ENCODE measurements around the gene HTR3A.

HTR3A gene

GRCh38 chr11:114008331-114008730, 33.4 kb downstream of the HTR3A start:
- intact Hi-C loops (cut with DNase I) = no loop called here
- no peak for DNase-seq

GRCh38 chr11:114010931-114011330, 36.0 kb downstream of the HTR3A start:
- intact Hi-C loops (cut with DNase I) = no loop called here

DNA sequence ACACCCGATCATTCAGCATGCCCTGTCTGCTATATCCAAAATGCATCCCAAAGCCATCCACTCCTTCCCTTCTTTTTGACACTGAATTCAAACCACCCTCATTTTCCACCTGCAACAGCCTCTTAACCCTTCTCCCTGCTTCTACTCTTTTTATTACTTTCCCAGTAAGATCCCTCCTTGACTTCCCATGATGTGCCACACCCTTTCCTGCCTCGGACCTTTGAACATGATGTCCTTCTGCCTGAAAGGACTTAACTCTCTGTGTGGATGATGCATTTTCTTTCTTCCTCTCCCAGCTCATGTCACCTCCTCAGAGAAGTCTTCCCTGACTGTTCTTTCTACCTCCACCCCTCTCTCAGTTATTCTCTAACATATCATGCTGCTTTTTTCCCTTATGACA, 36.5 kb downstream of the HTR3A start:
- DNase-seq = no peak
- intact Hi-C loops (cut with DNase I) = no loop called here

More at GRCh38 chr11:114010931-114011330, 36.0 kb downstream of the HTR3A start:
- no peak for DNase-seq

- DNase-seq = no peak
- intact Hi-C loops (cut with DNase I) = no loop called here
Observed at GRCh38 chr11:114015117-114015516, 40.2 kb downstream of the HTR3A start.

GRCh38 chr11:114016986-114017385, 42.1 kb downstream of the HTR3A start:
- no peak for DNase-seq
- intact Hi-C loops (cut with DNase I) = no loop called here

DNA sequence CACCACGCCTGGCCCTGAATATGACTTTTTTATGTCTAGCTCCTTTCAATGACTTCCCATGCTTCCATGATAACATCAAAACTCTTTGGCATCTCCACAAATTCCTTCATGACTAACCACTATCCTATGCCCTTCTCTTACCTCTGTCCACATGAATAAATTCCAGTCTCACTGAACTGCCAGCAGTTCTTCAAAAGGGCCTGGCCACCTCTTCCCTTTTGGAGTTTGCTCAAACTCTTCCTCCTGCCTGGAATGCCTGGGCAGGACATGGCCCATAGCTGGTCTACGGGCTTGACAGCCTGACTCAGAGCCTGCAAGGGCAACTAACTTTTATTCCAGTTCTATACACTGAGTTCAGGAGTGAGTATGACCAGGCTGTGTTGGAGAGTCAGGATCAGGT, 42.8 kb downstream of the HTR3A start:
- intact Hi-C loops (cut with DNase I) = no loop called here
- DNase-seq = no peak

DNA sequence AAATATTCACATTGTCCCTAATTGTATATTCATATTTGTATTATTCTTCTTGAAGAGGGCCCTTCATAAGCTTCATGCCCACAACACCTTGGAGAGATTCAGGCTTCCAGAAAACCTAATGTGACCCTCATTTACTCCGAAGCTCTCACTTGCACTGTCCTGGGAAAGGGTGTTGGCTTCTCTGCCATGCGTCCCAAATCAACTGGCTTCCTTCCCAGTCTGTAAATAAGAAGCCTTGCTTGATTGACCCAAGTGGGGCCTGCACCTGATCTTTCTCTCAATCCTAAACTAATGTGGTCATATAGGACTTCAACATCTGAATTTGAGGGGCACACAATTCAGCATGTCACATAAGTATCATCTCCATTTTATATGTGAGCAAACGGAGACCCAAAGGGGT, 44.1 kb downstream of the HTR3A start:
- DNase-seq = no peak
- intact Hi-C loops (cut with DNase I) = no loop called here

GRCh38 chr11:114019574-114019973, 44.7 kb downstream of the HTR3A start:
- intact Hi-C loops (cut with DNase I) = no loop called here

DNA sequence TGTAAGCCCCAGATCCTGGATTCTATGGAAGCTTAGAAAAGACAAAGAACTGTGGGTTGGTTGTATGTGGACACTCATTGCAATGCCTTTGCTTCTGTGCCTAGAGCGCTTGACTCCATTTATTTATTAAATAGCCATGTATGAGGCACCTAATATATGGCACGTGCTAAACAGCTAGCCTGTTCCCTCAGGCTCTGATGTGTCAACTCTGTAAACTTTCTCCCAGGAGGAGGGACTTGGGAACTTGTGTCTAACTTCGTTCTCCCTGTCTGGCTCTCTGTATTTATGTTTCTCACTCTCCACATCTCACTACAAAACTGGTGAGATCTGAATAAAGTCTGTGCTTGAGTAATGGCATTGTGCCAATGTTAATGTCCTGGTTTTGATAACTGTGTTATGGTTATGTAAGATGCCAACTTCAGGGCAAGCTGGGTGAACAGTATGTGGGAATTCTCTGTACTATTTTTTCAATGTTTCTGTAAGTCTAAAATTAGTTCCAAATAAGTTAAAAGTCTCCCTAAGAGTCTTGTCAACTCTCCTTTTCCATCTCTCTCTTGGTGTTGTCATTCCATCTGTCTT, 50.5 kb downstream of the HTR3A start:
- peak in 2 of 42 donors; percentile 7 to 21 for DNase-seq
- intact Hi-C loops (cut with DNase I) = no loop called here

More at GRCh38 chr11:114019574-114019973, 44.7 kb downstream of the HTR3A start:
- DNase-seq = no peak

- intact Hi-C loops (cut with DNase I) = no loop called here
- no peak for DNase-seq
Observed at GRCh38 chr11:114026355-114026754, 51.4 kb downstream of the HTR3A start.

DNA sequence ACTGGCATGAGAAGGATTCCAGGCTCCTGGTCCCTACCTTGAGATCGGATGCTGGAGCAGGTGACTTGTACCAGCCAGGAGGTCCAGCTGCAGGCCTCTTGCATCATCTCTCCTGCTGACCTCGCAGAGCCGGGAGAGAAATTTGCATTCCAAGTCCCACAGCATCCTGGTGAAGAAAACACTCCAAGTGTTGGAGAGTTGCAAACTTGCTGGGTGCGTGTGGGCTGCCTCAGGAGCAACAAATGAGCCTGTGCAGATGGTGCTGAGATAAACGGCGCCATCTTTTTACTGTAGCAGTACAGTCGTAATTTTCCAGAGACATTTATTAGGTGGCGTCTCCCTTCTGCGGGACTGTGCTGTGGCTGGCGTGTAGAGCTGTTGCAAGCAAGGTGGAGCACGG, 52.5 kb downstream of the HTR3A start:
- no peak for DNase-seq
- intact Hi-C loops (cut with DNase I) = no loop called here

DNA sequence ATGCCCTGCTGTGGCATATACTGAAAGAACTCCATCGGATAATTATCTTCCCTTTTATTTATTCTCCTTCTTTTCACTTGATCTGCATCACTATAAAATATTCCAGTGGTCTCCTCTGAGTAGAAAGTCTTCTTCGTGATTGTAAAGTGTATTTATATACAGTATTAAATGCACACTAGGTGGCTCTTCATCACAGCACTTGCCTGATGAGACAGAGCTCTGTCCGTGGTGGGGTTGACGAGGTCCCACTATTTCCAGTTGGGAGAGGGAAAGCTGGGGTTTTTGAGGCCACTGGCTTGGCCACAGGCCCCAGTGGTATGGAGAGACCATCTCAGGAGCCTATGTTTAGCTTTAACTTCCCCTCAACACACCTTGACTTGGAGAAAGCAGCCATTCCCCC, 53.0 kb downstream of the HTR3A start:
- intact Hi-C loops (cut with DNase I) = no loop called here
- DNase-seq = no peak

- no peak for DNase-seq
- intact Hi-C loops (cut with DNase I) = no loop called here
Observed at GRCh38 chr11:114031246-114031966, 56.5 kb downstream of the HTR3A start.

- no peak for DNase-seq
- intact Hi-C loops (cut with DNase I) = no loop called here
Observed at GRCh38 chr11:114031967-114032320, 57.0 kb downstream of the HTR3A start.

GRCh38 chr11:114033066-114033465, 58.2 kb downstream of the HTR3A start:
- intact Hi-C loops (cut with DNase I) = no loop called here
- DNase-seq = no peak

- DNase-seq = no peak
- intact Hi-C loops (cut with DNase I) = no loop called here
Observed at GRCh38 chr11:114033572-114033971, 58.7 kb downstream of the HTR3A start.

- intact Hi-C loops (cut with DNase I) = no loop called here
- DNase-seq = peak in 1 of 42 donors; percentile 10
Observed at GRCh38 chr11:114034956-114035355, 60.0 kb downstream of the HTR3A start.

- DNase-seq = peak; percentile 36 to 91 (median 77)
- intact Hi-C loops (cut with DNase I) = loop anchor here (2.0 kb wide), 2 partner anchors 23 to 225 kb away; partner anchors contain the start of gene ZBTB16
Observed at GRCh38 chr11:114036147-114036811, 61.4 kb downstream of the HTR3A start.

- intact Hi-C loops (cut with DNase I) = loop anchor here (2.0 kb wide), 2 partner anchors 22 to 224 kb away; partner anchors contain the start of gene ZBTB16
- no peak for DNase-seq
Observed at GRCh38 chr11:114036958-114037357, 62.0 kb downstream of the HTR3A start.

- DNase-seq = no peak
- intact Hi-C loops (cut with DNase I) = no loop called here
Observed at GRCh38 chr11:114039551-114039950, 64.6 kb downstream of the HTR3A start.
